HepG2 (cell line): Measurements from ENCODE around the gene UCP2. TPM values are rescaled to one million over a fixed set of nuclear protein-coding genes. Genes with fewer than 3 reads are reported as not detected.

Source experiments
- ATAC-seq: fragments of 200-7000 bp; cut with Tn5 transposase; 3 replicates; pipeline ENCODE4 v1.9.1; 2020; ENCODE audit warnings: mild to moderate bottlenecking, moderate library complexity
- BruUV-seq: library from RNA; stranded (reverse); fragments of 400-500 nt; replicated peaks from 2 replicates; lab custom pipeline; 2021; lab: Mats Ljungman, UMichigan
- CTCF ChIA-PET: fragments of 300-600 bp; formaldehyde crosslinking; extraction: SDS; loops from one replicate; lab custom pipeline; 2021; ENCODE audit warnings: low total read pairs, inconsistent platforms, low intra/inter-chr PET ratio; lab: Yijun Ruan, JAX
- POLR2A ChIA-PET: fragments of 350-600 bp; sonication (Branson Sonifier 250); formaldehyde crosslinking; loops from one replicate; lab custom pipeline; 2020; ENCODE audit warnings: antibody characterized with exemption, inconsistent platforms; lab: Yijun Ruan, JAX
- DNase-seq: peaks from one replicate; pipeline ENCODE4 v3.0.0-alpha.2; 2015; ENCODE audit warnings: low spot score
- FAIRE-seq: peaks from 3 replicates; lab custom pipeline; 2011; peaks lifted over from hg19 to GRCh38; lab: Jason Lieb, UNC
- H2AFZ ChIP-seq: one replicate; pipeline ENCODE4 v1.6.1; 2011; ENCODE audit warnings: low read length, inconsistent platforms
- H3K27ac ChIP-seq: fragments of 300-600 bp; 3 replicates; pipeline ENCODE4 v1.8.0; 2011; ENCODE audit warnings: mixed run types, mild to moderate bottlenecking, mixed read lengths, low read length, inconsistent platforms; ENCODE audit not compliant: insufficient read depth; ENCODE audit errors: extremely low read length
- H3K27me3 ChIP-seq, 2 experiments: fragments of 200-600 bp in 1 of 2; 2 replicates in 1 of 2; 3 replicates in 1 of 2; pipeline versions ENCODE4 v1.6.0 to v1.8.0; 2011; ENCODE audit warnings: low read length in 2 of 2, mild to moderate bottlenecking in 2 of 2, moderate library complexity in 2 of 2, inconsistent platforms in 1 of 2; ENCODE audit not compliant: insufficient read depth in 2 of 2, control insufficient read depth in 1 of 2
- H3K36me3 ChIP-seq, 2 experiments: fragments of 200-600 bp in 1 of 2; replicated peaks in 1 of 2; 2 replicates in 1 of 2; 3 replicates in 1 of 2; pipeline versions ENCODE4 v1.5.1 to v1.8.0; 2011; ENCODE audit warnings: low read length in 2 of 2, inconsistent platforms in 1 of 2; ENCODE audit not compliant: insufficient read depth in 2 of 2, control insufficient read depth in 1 of 2
- H3K4me1 ChIP-seq: 2 replicates; pipeline ENCODE4 v1.5.1; 2012; ENCODE audit warnings: low read length, inconsistent platforms; ENCODE audit not compliant: insufficient read depth
- H3K4me2 ChIP-seq: 2 replicates; pipeline ENCODE4 v1.6.0; 2011; ENCODE audit warnings: low read depth, low read length, inconsistent platforms
- H3K4me3 ChIP-seq, 3 experiments: fragments of 200-600 bp in 1 of 3; sonication (generic), shearing (Covaris generic) in 1 of 3; replicated peaks in 1 of 3; 2 replicates each; pipeline ENCODE4 v1.5.1; 2011 to 2016; ENCODE audit warnings: low read length in 3 of 3, inconsistent platforms in 2 of 3, low read depth in 2 of 3, mild to moderate bottlenecking in 2 of 3, control low read depth in 1 of 3, mixed read lengths in 1 of 3; ENCODE audit not compliant: insufficient read depth in 1 of 3
- H3K79me2 ChIP-seq: one replicate; pipeline ENCODE4 v1.6.1; 2011; ENCODE audit warnings: low read length, inconsistent platforms; ENCODE audit not compliant: insufficient read depth
- H3K9ac ChIP-seq: 2 replicates; pipeline ENCODE4 v1.6.0; 2011; ENCODE audit warnings: mild to moderate bottlenecking, low read depth, low read length, inconsistent platforms; ENCODE audit not compliant: insufficient read depth
- H3K9me3 ChIP-seq: 2 replicates; pipeline ENCODE4 v1.5.1; 2012; ENCODE audit warnings: mild to moderate bottlenecking, low read length
- H4K20me1 ChIP-seq: 2 replicates; pipeline ENCODE4 v1.6.0; 2011; ENCODE audit warnings: inconsistent platforms, mild to moderate bottlenecking, low read length, moderate library complexity; ENCODE audit not compliant: insufficient read depth
- FOXP4 ChIP-seq: sonication (generic); formaldehyde crosslinking; IDR thresholded peaks from 2 replicates; pipeline ENCODE4 v1.4.0; 2020; ENCODE audit warnings: missing genetic modification reagents
- MAFK ChIP-seq, 2 experiments: IDR thresholded peaks in 1 of 2; conservative IDR thresholded peaks in 1 of 2; 2 replicates each; pipeline ENCODE4 v1.6.1; 2011; ENCODE audit warnings: improper control_type of control experiment in 2 of 2, low read length in 2 of 2
- SNRNP70 ChIP-seq: fragments of 200-400 bp; formaldehyde crosslinking; IDR thresholded peaks from 2 replicates; pipeline ENCODE4 v1.6.1; 2017; ENCODE audit warnings: mild to moderate bottlenecking, low read depth, low read length, moderate library complexity
- ZSCAN20 ChIP-seq: sonication (generic); formaldehyde crosslinking; IDR thresholded peaks from 2 replicates; pipeline ENCODE4 v1.4.0; 2020; ENCODE audit warnings: missing genetic modification reagents, mild to moderate bottlenecking, borderline replicate concordance
- whole genome bisulfite sequencing: methylation state at CpG from one replicate; pipeline ENCODE4 v1.1.6; 2017; ENCODE audit warnings: low lambda C conversion rate; 5-methylcytosine and 5-hydroxymethylcytosine counted together
- in situ Hi-C: cut with HindIII; loops from 2 replicates; pipeline ENCODE4 v1.10.0; 2017; ENCODE audit warnings: low pct_unique_long_range_greater_than_20kb; ENCODE audit not compliant: extremely low pct_ligation_motif_present
- intact Hi-C: fragments of 100-400 bp; cut with micrococcal nuclease; formaldehyde crosslinking; loops from one replicate; pipeline ENCODE4 v1.10.0; 2022; ENCODE audit not compliant: unreplicated experiment
- polyA plus RNA-seq, 8 experiments: library from polyadenylated mRNA; depleted of rRNA in 3 of 8; stranded (reverse) in 7 of 8; unstranded in 1 of 8; fragments of >200 nt; fragmentation: Illumina TruSeq in 4 of 8; extraction: Trizol in 4 of 8; gene quantifications; 2 replicates each; pipeline versions ENCODE4 v1.2.1 to v1.2.3, GENCODE V29; 2011 to 2016; ENCODE audit warnings: low read depth in 4 of 8, missing spikeins in 1 of 8, mixed read lengths in 1 of 8; ENCODE audit not compliant: insufficient read depth in 1 of 8
- total RNA-seq, 5 experiments: library from RNA; depleted of rRNA; stranded (reverse); fragments of >200 nt; fragmentation: Illumina TruSeq; extraction: Trizol; gene quantifications; 2 replicates each; pipeline ENCODE4 v1.2.3, GENCODE V29; 2016; ENCODE audit warnings: low read depth in 1 of 5

The UCP2 gene
- total and polyA plus RNA-seq, 2 of the 13 experiments (the other 11 are each of a cell fraction or from before 2014, with no cell fraction given) = 2.7 to 3.2 TPM

DNA sequence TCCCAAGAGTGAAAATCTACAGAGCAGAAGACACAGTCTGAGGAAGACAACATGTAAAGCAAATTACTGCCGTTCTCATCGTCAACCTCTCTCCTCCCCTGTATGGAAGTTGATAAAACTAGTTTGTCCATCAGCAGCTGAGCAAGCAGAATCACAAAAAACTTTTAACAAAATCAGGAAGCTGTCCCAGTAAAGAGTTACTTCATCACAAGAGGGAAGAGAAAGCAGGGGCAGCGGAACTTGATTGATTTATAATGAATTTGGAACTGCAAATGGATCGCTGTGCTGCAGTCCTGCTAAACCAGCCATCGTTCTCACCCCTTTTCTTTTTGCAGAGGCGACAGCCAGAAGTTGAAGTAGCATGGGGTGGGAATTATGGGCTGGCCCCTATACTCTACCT lies 39.9 kb upstream of the UCP2 start:
- Histone ChIP-seq H3K4me3 (no peak overlapping the region), H3K4me2 (no peak overlapping the region), H3K4me1 (peaks cover 34% of the 10 kb centered on the region), H4K20me1 (no peaks in the 10 kb centered on the region), H3K79me2 (no peaks in the 10 kb centered on the region), H2AFZ (no peak overlapping the region), H3K9ac (no peak overlapping the region), H3K36me3 (no peaks in the 10 kb centered on the region), H3K9me3 (no peaks in the 10 kb centered on the region), H3K27ac (no peak overlapping the region), H3K27me3 (no peaks in the 10 kb centered on the region)
- WGBS = 99% methylated on average over 6 of the region's 6 CpGs
- FAIRE-seq = no peak
- ChIA-PET CTCF (no interaction called here), POLR2A (no interaction called here)
- intact Hi-C loops = no loop called here
- in situ Hi-C loops = no loop called here
- ATAC-seq = no peak
- no TSS peak for BruUV-seq
- no peak for DNase-seq
- TF ChIP-seq ZSCAN20 (CRISPR knock-in tag) = no peak

- BruUV-seq = no TSS peak
- in situ Hi-C loops (no loop called here), intact Hi-C loops (no loop called here)
- ChIA-PET POLR2A (no interaction called here), CTCF (no interaction called here)
- no peak for ATAC-seq
- Histone ChIP-seq H3K4me1 (peaks cover 39% of the 10 kb centered on the region), H3K9ac (no peak overlapping the region), H3K27me3 (no peaks in the 10 kb centered on the region), H3K36me3 (no peaks in the 10 kb centered on the region), H3K79me2 (no peaks in the 10 kb centered on the region), H2AFZ (no peak overlapping the region), H3K4me2 (no peak overlapping the region), H3K4me3 (no peak overlapping the region), H4K20me1 (no peaks in the 10 kb centered on the region), H3K27ac (no peak overlapping the region), H3K9me3 (no peaks in the 10 kb centered on the region)
- TF ChIP-seq MAFK (conservative IDR thresholded peaks at IDR 0.05 in 1 of 2, IDR thresholded peaks at IDR 0.05 in 1 of 2; ENCODE audit: low read length in 2 of 2) (peak; percentile 55 to 59), FOXP4 (CRISPR knock-in tag) (no peak), SNRNP70 (no peak)
- WGBS = 96% methylated on average over 6 of the region's 6 CpGs
- DNase-seq = no peak
- FAIRE-seq = no peak
These were observed 39.4 kb upstream of the UCP2 start for GRCh38 chr11:74021998-74022397.
